Measurements from ENCODE around the gene PHETA1. TPM values are rescaled to one million over a fixed set of nuclear protein-coding genes. Genes with fewer than 3 reads are reported as not detected.

The PHETA1 gene
- polyA plus RNA-seq, 1 experiment, result 3.5 TPM

GRCh38 chr12:111411185-111411764, 42.4 kb upstream of the PHETA1 start:
- no peak for DNase-seq (ENCODE audit: low read depth, low spot score)
- H3K27ac ChIP-seq (ENCODE audit: low read depth, low read length), result no peak overlapping the region
- peaks cover 4% of the 10 kb centered on the region; the same call in 1 of the 2 replicates for H3K9me3 ChIP-seq (ENCODE audit: control insufficient read depth, insufficient read depth, low read length)
- ChIA-PET CTCF (interaction anchor here (0.8 to 3.2 kb wide), 2 partner anchors 14 to 41 kb away, joined by 5 to 22 read pairs; no protein-coding TSS in a partner anchor), POLR2A (no interaction called here)
- H3K27me3 ChIP-seq (ENCODE audit: control insufficient read depth, insufficient read depth, low read length), result no peaks in the 10 kb centered on the region
- no peak for TF ChIP-seq CTCF (IDR thresholded peaks at IDR 0.05; ENCODE audit: low read depth, low read length)
- H3K4me3 ChIP-seq (ENCODE audit: low read depth, low read length), result no peak overlapping the region

DNA sequence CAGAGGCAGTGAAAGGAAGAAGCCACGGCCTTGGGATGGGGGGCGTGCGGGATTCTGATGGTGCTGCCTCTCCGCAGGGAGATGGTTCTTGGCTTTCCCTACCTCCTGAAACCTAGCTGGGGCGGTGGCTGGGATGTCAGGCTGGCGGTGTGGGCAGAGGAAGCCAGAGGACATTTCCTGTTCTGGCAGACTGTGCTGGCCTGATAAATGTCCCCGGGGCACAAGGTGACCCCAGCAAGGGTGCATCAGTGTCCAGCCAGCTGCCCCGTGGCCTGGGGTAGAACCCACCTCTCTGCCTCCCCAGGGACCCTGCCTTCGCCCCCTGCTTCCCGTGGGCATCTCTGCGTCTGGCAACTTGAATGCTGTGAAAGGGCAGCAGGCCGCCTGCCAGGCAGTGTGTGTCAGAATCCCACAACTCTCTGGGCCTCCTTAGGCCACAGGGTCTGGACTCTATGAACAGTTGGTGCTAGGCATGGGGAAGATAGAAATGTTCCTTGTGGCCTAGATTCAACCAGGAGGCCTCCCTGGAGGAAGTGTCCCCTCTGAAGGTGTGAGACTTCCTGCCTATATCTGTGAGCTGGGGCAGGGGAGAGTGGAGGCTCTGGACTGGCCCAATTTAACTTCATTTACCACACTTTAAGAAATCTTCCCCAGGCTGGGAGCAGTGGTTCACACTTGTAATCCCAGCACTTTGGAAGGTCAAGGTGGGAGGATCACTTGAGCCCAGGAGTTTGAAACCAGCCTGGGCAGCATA, 41.7 kb upstream of the PHETA1 start:
- H3K9me3 ChIP-seq (ENCODE audit: control insufficient read depth, insufficient read depth, low read length), result peaks cover 4% of the 10 kb centered on the region; the same call in 1 of the 2 replicates
- POLR2A ChIA-PET, result no interaction called here

GRCh38 chr12:111409780-111410430, 41.0 kb upstream of the PHETA1 start:
- peaks cover 4% of the 10 kb centered on the region; the same call in 1 of the 2 replicates for H3K9me3 ChIP-seq (ENCODE audit: control insufficient read depth, insufficient read depth, low read length)
- ChIA-PET POLR2A (interaction anchor here (0.6 kb wide), 1 partner anchor 150 kb away, joined by 5 read pairs; no protein-coding TSS in a partner anchor), CTCF (interaction anchor here (1.0 to 2.5 kb wide), 2 partner anchors 13 to 42 kb away, joined by 5 to 20 read pairs; no protein-coding TSS in a partner anchor)
- H3K4me3 ChIP-seq (ENCODE audit: low read depth, low read length), result peak overlapping the region; percentile 39
- peak overlapping the region; percentile 68 for H3K27ac ChIP-seq (ENCODE audit: low read depth, low read length)
- no peak for TF ChIP-seq CTCF (IDR thresholded peaks at IDR 0.05; ENCODE audit: low read depth, low read length)
- DNase-seq (ENCODE audit: low read depth, low spot score), result no peak
- no peaks in the 10 kb centered on the region for H3K27me3 ChIP-seq (ENCODE audit: control insufficient read depth, insufficient read depth, low read length)

More for the DNA sequence above, 41.7 kb upstream of the PHETA1 start:
- Histone ChIP-seq H3K27ac (ENCODE audit: low read depth, low read length) (peak overlapping the region; percentile 68), H3K27me3 (ENCODE audit: control insufficient read depth, insufficient read depth, low read length) (no peaks in the 10 kb centered on the region), H3K4me3 (ENCODE audit: low read depth, low read length) (peak overlapping the region; percentile 39; the same call in 1 of the 2 replicates)
- no peak for TF ChIP-seq CTCF (IDR thresholded peaks at IDR 0.05; ENCODE audit: low read depth, low read length)
- CTCF ChIA-PET, result interaction anchor here (0.8 to 3.2 kb wide), 3 partner anchors 14 to 41 kb away, joined by 5 to 22 read pairs (median 5); no protein-coding TSS in a partner anchor
- DNase-seq (ENCODE audit: low read depth, low spot score), result no peak

DNA sequence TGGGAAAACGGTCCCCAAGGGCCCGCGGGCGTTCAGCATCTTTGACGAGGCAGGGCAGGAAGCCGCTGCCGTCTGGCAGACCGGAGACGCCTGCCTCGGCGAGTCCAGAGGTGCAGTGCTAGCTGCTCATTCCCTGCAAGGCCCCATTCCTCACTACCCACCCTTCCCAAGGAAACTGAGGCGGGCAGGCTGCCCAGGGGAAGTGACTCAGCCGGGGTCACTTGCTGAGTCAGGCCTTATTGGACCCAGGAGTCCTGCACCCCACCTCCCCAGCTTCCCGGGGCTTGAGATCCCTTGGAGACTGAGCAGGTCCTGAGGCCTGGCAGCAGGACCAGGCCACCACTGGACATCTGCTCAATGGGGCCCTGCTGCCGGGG, 40.5 kb upstream of the PHETA1 start:
- CTCF ChIA-PET, result interaction anchor here (1.0 to 2.5 kb wide), 2 partner anchors 13 to 42 kb away, joined by 5 to 20 read pairs; no protein-coding TSS in a partner anchor

More for the DNA sequence above, 40.5 kb upstream of the PHETA1 start:
- POLR2A ChIA-PET, result interaction anchor here (0.6 kb wide), 1 partner anchor 150 kb away, joined by 5 read pairs; no protein-coding TSS in a partner anchor
- no peak for TF ChIP-seq CTCF (IDR thresholded peaks at IDR 0.05; ENCODE audit: low read depth, low read length)
- no peaks in the 10 kb centered on the region for H3K27me3 ChIP-seq (ENCODE audit: control insufficient read depth, insufficient read depth, low read length)
- peak overlapping the region; percentile 39 for H3K4me3 ChIP-seq (ENCODE audit: low read depth, low read length)
- no peak for DNase-seq (ENCODE audit: low read depth, low spot score)
- H3K9me3 ChIP-seq (ENCODE audit: control insufficient read depth, insufficient read depth, low read length), result peaks cover 4% of the 10 kb centered on the region; the same call in 1 of the 2 replicates
- H3K27ac ChIP-seq (ENCODE audit: low read depth, low read length), result peak overlapping the region; percentile 68

Data from AG04450 (cell line).